Caco-2 (cell line): ENCODE data around the gene ADCY1. TPM values are rescaled to one million over a fixed set of nuclear protein-coding genes. Genes with fewer than 3 reads are reported as not detected.

ENCODE experiments used
- BruUV-seq: library from RNA; stranded (reverse); fragments of 400-500 nt; replicated peaks from 2 replicates; lab custom pipeline; 2021; lab: Mats Ljungman, UMichigan
- CTCF ChIA-PET: fragments of 300-600 bp; sonication (Branson Sonifier 250); formaldehyde crosslinking; loops from one replicate; lab custom pipeline; 2022; ENCODE audit warnings: antibody characterized with exemption; lab: Charles Lee
- POLR2A ChIA-PET: fragments of 300-600 bp; sonication (Branson Sonifier 250); formaldehyde crosslinking; loops from one replicate; lab custom pipeline; 2022; ENCODE audit warnings: antibody characterized with exemption; lab: Charles Lee
- DNase-seq, 2 experiments: peaks; one replicate each; pipeline versions ENCODE4 v3.0.0 to v3.0.0-alpha.2; 2020 to 2022
- H3K27me3 ChIP-seq: replicated peaks from 2 replicates; pipeline ENCODE4 v1.6.0; 2011; ENCODE audit warnings: low read length; ENCODE audit not compliant: control insufficient read depth, insufficient read depth
- H3K36me3 ChIP-seq: 2 replicates; pipeline ENCODE4 v1.5.1; 2011; ENCODE audit warnings: low read length; ENCODE audit not compliant: control insufficient read depth, insufficient read depth
- H3K4me1 ChIP-seq: fragments of 250-450 bp; sonication (Bioruptor Pico); 2 replicates; pipeline ENCODE4 v1.5.1; 2020; ENCODE audit warnings: mild to moderate bottlenecking
- H3K4me3 ChIP-seq: 2 replicates; pipeline ENCODE4 v1.5.1; 2011; ENCODE audit warnings: low read depth, mild to moderate bottlenecking, control low read depth, low read length
- H3K9me3 ChIP-seq: fragments of 250-450 bp; sonication (Bioruptor Pico); 2 replicates; pipeline ENCODE4 v1.5.1; 2020; ENCODE audit warnings: mild to moderate bottlenecking, moderate library complexity
- H3K27ac Mint-ChIP-seq: one replicate; pipeline ENCODE4 v1.8.0; 2022; ENCODE audit warnings: mixed read lengths; ENCODE audit not compliant: unreplicated experiment
- H3K27me3 Mint-ChIP-seq: one replicate; pipeline ENCODE4 v1.8.0; 2022; ENCODE audit warnings: mixed read lengths; ENCODE audit not compliant: insufficient read depth, unreplicated experiment
- H3K36me3 Mint-ChIP-seq: one replicate; pipeline ENCODE4 v1.8.0; 2022; ENCODE audit warnings: mild to moderate bottlenecking, mixed read lengths; ENCODE audit not compliant: insufficient read depth, unreplicated experiment
- H3K4me1 Mint-ChIP-seq: one replicate; pipeline ENCODE4 v1.8.0; 2022; ENCODE audit warnings: low read depth, mixed read lengths; ENCODE audit not compliant: unreplicated experiment
- H3K4me3 Mint-ChIP-seq: one replicate; pipeline ENCODE4 v1.8.0; 2022; ENCODE audit warnings: mild to moderate bottlenecking, moderate library complexity, mixed read lengths; ENCODE audit not compliant: unreplicated experiment
- H3K9me3 Mint-ChIP-seq: one replicate; pipeline ENCODE4 v1.8.0; 2022; ENCODE audit warnings: mixed read lengths; ENCODE audit not compliant: unreplicated experiment
- CTCF ChIP-seq, 2 experiments: fragments of 200-600 bp in 1 of 2; IDR thresholded peaks; 1 replicate in 1 of 2; 2 replicates in 1 of 2; pipeline versions ENCODE4 v1.5.1 to v1.8.0; 2011 to 2022; ENCODE audit warnings: antibody characterized with exemption in 1 of 2, control low read depth in 1 of 2, inconsistent platforms in 1 of 2, low read depth in 1 of 2, low read length in 1 of 2, mild to moderate bottlenecking in 1 of 2, moderate library complexity in 1 of 2; ENCODE audit not compliant: insufficient read depth in 1 of 2, severe bottlenecking in 1 of 2, unreplicated experiment in 1 of 2
- intact Hi-C: fragments of 100-400 bp; cut with micrococcal nuclease; formaldehyde crosslinking; loops from one replicate; pipeline ENCODE4 v1.10.0; 2022; ENCODE audit not compliant: unreplicated experiment
- total RNA-seq: library from RNA; stranded (reverse); gene quantifications from 2 replicates; pipeline ENCODE4 v1.2.3, GENCODE V29; 2022

Gene ADCY1
- total RNA-seq, 1 experiment from 2014 or later, result 2.9 TPM

GRCh38 chr7:45701701-45702510 lies 127.7 kb downstream of the ADCY1 start:
- ChIA-PET POLR2A (no interaction called here), CTCF (no interaction called here)
- Mint-ChIP-seq H3K9me3 (no peaks in the 10 kb centered on the region), H3K27ac (no peak overlapping the region), H3K4me3 (no peak overlapping the region), H3K27me3 (peaks cover 5% of the 10 kb centered on the region), H3K36me3 (no peaks in the 10 kb centered on the region), H3K4me1 (no peaks in the 10 kb centered on the region)
- Histone ChIP-seq H3K4me1 (no peaks in the 10 kb centered on the region), H3K36me3 (no peaks in the 10 kb centered on the region), H3K27me3 (no peaks in the 10 kb centered on the region; the same call in 1 of the 2 replicates), H3K4me3 (no peak overlapping the region), H3K9me3 (no peaks in the 10 kb centered on the region)
- no peak for TF ChIP-seq CTCF (IDR thresholded peaks at IDR 0.05; ENCODE audit: insufficient read depth in 1 of 2, low read depth in 1 of 2, low read length in 1 of 2, severe bottlenecking in 1 of 2, unreplicated experiment in 1 of 2)
- peak in 1 of 2 experiments; percentile 15 for DNase-seq
- no TSS peak for BruUV-seq
- intact Hi-C loops, result no loop called here

- ChIA-PET CTCF (no interaction called here), POLR2A (no interaction called here)
- no peaks in the 10 kb centered on the region for H3K36me3 ChIP-seq
- no peaks in the 10 kb centered on the region for H3K9me3 ChIP-seq
- Mint-ChIP-seq H3K36me3 (no peaks in the 10 kb centered on the region), H3K4me3 (no peak overlapping the region), H3K9me3 (no peaks in the 10 kb centered on the region), H3K27me3 (peaks cover 5% of the 10 kb centered on the region), H3K4me1 (no peaks in the 10 kb centered on the region), H3K27ac (no peak overlapping the region)
- H3K27me3 ChIP-seq, result no peaks in the 10 kb centered on the region; the same call in 1 of the 2 replicates
- TF ChIP-seq CTCF (IDR thresholded peaks at IDR 0.05; ENCODE audit: insufficient read depth in 1 of 2, low read depth in 1 of 2, low read length in 1 of 2, severe bottlenecking in 1 of 2, unreplicated experiment in 1 of 2), result no peak
- BruUV-seq, result no TSS peak
- no peak overlapping the region for H3K4me3 ChIP-seq
- no peaks in the 10 kb centered on the region for H3K4me1 ChIP-seq
- intact Hi-C loops, result no loop called here
- no peak for DNase-seq
Measured at GRCh38 chr7:45702751-45703150, 128.6 kb downstream of the ADCY1 start.

GRCh38 chr7:45703373-45703821 lies 129.2 kb downstream of the ADCY1 start:
- peaks cover 5% of the 10 kb centered on the region for H3K27me3 Mint-ChIP-seq
- H3K9me3 Mint-ChIP-seq, result no peaks in the 10 kb centered on the region
- Histone ChIP-seq H3K36me3 (no peaks in the 10 kb centered on the region), H3K4me1 (no peaks in the 10 kb centered on the region), H3K4me3 (no peak overlapping the region), H3K27me3 (no peaks in the 10 kb centered on the region; the same call in 1 of the 2 replicates), H3K9me3 (no peaks in the 10 kb centered on the region)
- POLR2A ChIA-PET, result no interaction called here
- no TSS peak for BruUV-seq
- CTCF ChIA-PET, result no interaction called here
- no peak for TF ChIP-seq CTCF (IDR thresholded peaks at IDR 0.05; ENCODE audit: insufficient read depth in 1 of 2, low read depth in 1 of 2, low read length in 1 of 2, severe bottlenecking in 1 of 2, unreplicated experiment in 1 of 2)
- H3K4me3 Mint-ChIP-seq, result no peak overlapping the region
- intact Hi-C loops, result no loop called here
- no peak overlapping the region for H3K27ac Mint-ChIP-seq
- no peaks in the 10 kb centered on the region for H3K36me3 Mint-ChIP-seq
- H3K4me1 Mint-ChIP-seq, result no peaks in the 10 kb centered on the region
- DNase-seq, result no peak
